Left lung (tissue), 10 donors: Measurements from ENCODE around the gene HADH. TPM values are rescaled to one million over a fixed set of nuclear protein-coding genes. Genes with fewer than 3 reads are reported as not detected.
A peak's percentile ranks its signal among the peaks of the same experiment; 100 is the strongest.

ENCODE experiments used
- ATAC-seq: fragments of 200-7000 bp; cut with Tn5 transposase; one replicate; pipeline ENCODE4 v1.9.1; 2020; ENCODE audit warnings: moderate library complexity
- DNase-seq, 4 donors: peaks; one replicate each; pipeline ENCODE4 v3.0.0-alpha.2; 2013 to 2020
- H3K27ac ChIP-seq, 2 donors: fragments of 200-600 bp; sonication (generic) in 1 of 2; one replicate each; pipeline versions ENCODE4 v1.5.0 to v1.8.0; 2020 to 2021
- H3K27me3 ChIP-seq, 2 donors: fragments of 200-600 bp; sonication (generic) in 1 of 2; one replicate each; pipeline versions ENCODE4 v1.5.0 to v1.8.0; 2020 to 2021
- H3K36me3 ChIP-seq, 2 donors: fragments of 200-600 bp; sonication (generic) in 1 of 2; one replicate each; pipeline versions ENCODE4 v1.5.0 to v1.8.0; 2020 to 2021
- H3K4me1 ChIP-seq, 2 donors: fragments of 200-600 bp; one replicate each; pipeline ENCODE4 v1.8.0; 2021
- H3K4me3 ChIP-seq, 2 donors: fragments of 200-600 bp; sonication (generic) in 1 of 2; one replicate each; pipeline versions ENCODE4 v1.5.0 to v1.8.0; 2020 to 2021; ENCODE audit warnings: mild to moderate bottlenecking in 1 of 2
- H3K9me3 ChIP-seq, 2 donors: fragments of 200-600 bp; sonication (generic) in 1 of 2; one replicate each; pipeline versions ENCODE4 v1.5.0 to v1.8.0; 2020 to 2021
- intact Hi-C, 2 donors: fragments of 100-400 bp; cut with DNase I; formaldehyde crosslinking; loops; one replicate each; pipeline versions ENCODE4 v1.11.2 to v1.14.2; 2022
- polyA plus RNA-seq, 6 donors: library from polyadenylated mRNA; unstranded; fragments of 120-200 nt; gene quantifications; one replicate each; pipeline ENCODE4 v1.2.1, GENCODE V29; 2013; ENCODE audit not compliant: insufficient read length in 6 of 6
- total RNA-seq, 2 donors: library from RNA; stranded (reverse); fragmentation: NEBNext Ultra II Directional; extraction: Animal tissue kit (Norgen Biotek cat#: 25700); gene quantifications; one replicate each; pipeline ENCODE4 v1.2.1, GENCODE V29; 2021
- TF ChIP-seq, protein P1 (sequence below), 2 donors: fragments of 200-600 bp; sonication (generic) in 1 of 2; IDR thresholded peaks; one replicate each; pipeline versions ENCODE4 v1.5.0 to v1.8.0; 2021; ENCODE audit warnings: antibody characterized with exemption in 2 of 2
- donor health status: DM: no; HTN: yes; CAD: no.
- donor health status: DM: no; HTN: no; CAD: no.

The HADH gene
- total and polyA plus RNA-seq, 8 donors, result 40.3 to 83.4 (median 72.0) TPM

GRCh38 chr4:107987916-107988762 lies 1.6 kb upstream of the HADH start:
- no peak overlapping the region for H3K4me3 ChIP-seq
- no peaks in the 10 kb centered on the region for H3K9me3 ChIP-seq
- no peak for ATAC-seq
- H3K36me3 ChIP-seq, result no peaks in the 10 kb centered on the region
- intact Hi-C loops, result no loop called here
- TF ChIP-seq, protein P1, sequence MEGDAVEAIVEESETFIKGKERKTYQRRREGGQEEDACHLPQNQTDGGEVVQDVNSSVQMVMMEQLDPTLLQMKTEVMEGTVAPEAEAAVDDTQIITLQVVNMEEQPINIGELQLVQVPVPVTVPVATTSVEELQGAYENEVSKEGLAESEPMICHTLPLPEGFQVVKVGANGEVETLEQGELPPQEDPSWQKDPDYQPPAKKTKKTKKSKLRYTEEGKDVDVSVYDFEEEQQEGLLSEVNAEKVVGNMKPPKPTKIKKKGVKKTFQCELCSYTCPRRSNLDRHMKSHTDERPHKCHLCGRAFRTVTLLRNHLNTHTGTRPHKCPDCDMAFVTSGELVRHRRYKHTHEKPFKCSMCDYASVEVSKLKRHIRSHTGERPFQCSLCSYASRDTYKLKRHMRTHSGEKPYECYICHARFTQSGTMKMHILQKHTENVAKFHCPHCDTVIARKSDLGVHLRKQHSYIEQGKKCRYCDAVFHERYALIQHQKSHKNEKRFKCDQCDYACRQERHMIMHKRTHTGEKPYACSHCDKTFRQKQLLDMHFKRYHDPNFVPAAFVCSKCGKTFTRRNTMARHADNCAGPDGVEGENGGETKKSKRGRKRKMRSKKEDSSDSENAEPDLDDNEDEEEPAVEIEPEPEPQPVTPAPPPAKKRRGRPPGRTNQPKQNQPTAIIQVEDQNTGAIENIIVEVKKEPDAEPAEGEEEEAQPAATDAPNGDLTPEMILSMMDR (IDR thresholded peaks at IDR 0.05), result no peak
- no peaks in the 10 kb centered on the region for H3K27me3 ChIP-seq
- DNase-seq, result no peak
- H3K4me1 ChIP-seq, result peaks cover 9 to 44% of the 10 kb centered on the region in 2 donors
- H3K27ac ChIP-seq, result peak overlapping the region; percentile 9 to 69

DNA sequence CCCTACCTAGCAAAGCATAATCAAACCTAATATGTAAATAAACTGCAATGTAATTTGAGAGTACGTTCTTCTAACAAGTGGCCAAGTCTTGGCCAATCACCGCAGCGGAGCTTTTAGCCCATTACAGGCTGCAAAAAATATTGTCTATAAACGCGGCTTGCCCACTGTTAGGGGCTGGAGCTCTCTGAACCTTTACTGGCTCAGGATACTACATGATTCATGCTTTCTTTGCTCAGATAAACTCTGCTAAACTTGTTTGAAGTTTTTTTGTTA lies 990 bp upstream of the HADH start:
- Histone ChIP-seq H3K4me1 (peaks cover 9 to 48% of the 10 kb centered on the region in 2 donors), H3K4me3 (no peak overlapping the region), H3K27ac (peak overlapping the region; percentile 69 to 77), H3K27me3 (no peaks in the 10 kb centered on the region), H3K9me3 (no peaks in the 10 kb centered on the region), H3K36me3 (no peaks in the 10 kb centered on the region)
- TF ChIP-seq, protein P1 (IDR thresholded peaks at IDR 0.05), result no peak
- no peak for DNase-seq
- intact Hi-C loops, result no loop called here
- peak; percentile 7 for ATAC-seq

DNA sequence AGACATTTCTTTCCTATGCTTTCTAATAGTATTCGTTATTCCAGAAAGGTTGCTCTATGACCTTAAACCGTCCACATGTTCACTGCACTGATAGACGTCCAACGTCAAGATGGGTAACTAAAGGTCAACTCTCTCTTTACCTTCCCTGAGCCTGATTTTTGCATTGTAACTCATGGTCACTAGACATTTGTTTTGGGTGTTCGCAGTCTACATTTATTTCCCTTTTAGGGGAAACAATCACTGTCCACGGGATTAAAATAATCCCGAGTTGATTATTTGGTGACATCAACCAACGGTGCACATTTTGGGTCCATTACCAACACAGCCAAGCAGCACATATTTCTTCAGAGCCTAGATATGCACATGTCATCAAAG lies 540 bp upstream of the HADH start:
- intact Hi-C loops, result no loop called here
- DNase-seq (no peak), ATAC-seq (peak; percentile 9)
- TF ChIP-seq, protein P1 (IDR thresholded peaks at IDR 0.05), result no peak
- H3K9me3 ChIP-seq, result no peaks in the 10 kb centered on the region
- peaks cover 9 to 53% of the 10 kb centered on the region in 2 donors for H3K4me1 ChIP-seq
- H3K4me3 ChIP-seq, result peak overlapping the region; percentile 67 to 72
- H3K36me3 ChIP-seq, result no peaks in the 10 kb centered on the region
- no peaks in the 10 kb centered on the region for H3K27me3 ChIP-seq
- H3K27ac ChIP-seq, result peak overlapping the region; percentile 69 to 77

DNA sequence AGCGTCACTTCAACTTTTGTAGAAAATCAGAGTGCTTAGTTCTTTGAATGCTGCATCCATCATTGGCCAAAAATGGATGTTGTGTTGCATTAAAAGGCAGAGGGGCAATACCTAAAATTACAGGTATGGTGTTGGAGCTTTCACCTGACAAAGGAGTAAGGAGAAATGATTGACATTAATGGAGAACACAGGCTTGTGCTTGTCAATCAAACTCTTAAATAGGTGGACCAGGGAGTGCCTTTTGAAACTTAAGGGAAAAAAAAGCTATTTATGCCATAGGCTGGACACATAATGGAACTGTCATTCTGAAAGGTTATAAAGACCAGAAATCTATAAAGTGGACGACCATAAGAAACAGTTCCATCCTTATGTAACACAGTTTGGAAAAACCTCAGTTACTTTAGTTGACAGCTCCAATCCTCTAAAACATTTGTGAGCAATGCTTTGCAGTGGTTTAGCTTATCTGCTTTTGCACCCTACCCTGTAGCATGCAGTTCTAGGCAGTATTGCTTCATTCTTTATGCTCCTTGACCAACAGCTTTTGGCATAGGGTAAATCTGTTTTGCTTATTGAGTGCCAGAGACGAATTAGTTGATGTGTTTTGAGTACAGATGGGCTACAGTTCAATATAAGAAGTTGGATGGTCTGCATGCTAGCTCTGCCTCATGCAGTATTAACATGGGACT lies 2.4 kb downstream of the HADH start:
- peaks cover 9 to 57% of the 10 kb centered on the region in 2 donors for H3K4me1 ChIP-seq
- H3K36me3 ChIP-seq, result no peaks in the 10 kb centered on the region
- peak in 2 of 4 donors; percentile 22 to 35 for DNase-seq

DNA sequence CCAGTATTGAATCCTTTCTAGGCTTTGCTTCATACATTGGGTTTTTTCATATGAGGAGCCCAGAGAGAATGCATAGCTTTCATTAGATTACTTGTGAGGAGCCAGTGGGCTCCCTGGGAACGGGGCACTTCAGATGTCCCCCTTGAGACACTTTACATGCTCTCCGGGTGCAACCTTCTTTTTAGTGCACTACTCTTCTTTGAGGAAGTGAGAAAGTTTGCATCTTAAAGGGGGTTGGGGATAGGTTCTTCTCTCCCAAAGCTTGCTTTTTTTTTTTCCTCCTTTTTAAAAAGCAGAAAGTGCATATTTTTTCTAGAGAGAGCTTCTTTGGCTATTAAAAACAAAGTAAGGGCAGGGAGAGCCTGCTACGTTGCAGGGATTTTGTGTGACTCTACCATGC lies 4.3 kb downstream of the HADH start:
- no peak for ATAC-seq

More for the DNA sequence above, 2.4 kb downstream of the HADH start:
- no peak for ATAC-seq
- Histone ChIP-seq H3K27ac (no peak overlapping the region), H3K4me3 (no peak overlapping the region), H3K27me3 (no peaks in the 10 kb centered on the region), H3K9me3 (no peaks in the 10 kb centered on the region)
- intact Hi-C loops, result no loop called here
- TF ChIP-seq, protein P1 (IDR thresholded peaks at IDR 0.05), result no peak

More for the DNA sequence above, 4.3 kb downstream of the HADH start:
- DNase-seq, result no peak
- H3K9me3 ChIP-seq, result no peaks in the 10 kb centered on the region
- peaks cover 9 to 54% of the 10 kb centered on the region in 2 donors for H3K4me1 ChIP-seq
- no peaks in the 10 kb centered on the region for H3K36me3 ChIP-seq
- no peaks in the 10 kb centered on the region for H3K27me3 ChIP-seq
- no peak overlapping the region for H3K27ac ChIP-seq
- no peak overlapping the region for H3K4me3 ChIP-seq
- TF ChIP-seq, protein P1 (IDR thresholded peaks at IDR 0.05), result no peak
- intact Hi-C loops, result no loop called here
